ENCODE data around the gene ALOX12.

- TF ChIP-seq CTCF (IDR thresholded peaks at IDR 0.05; ENCODE audit: low read depth, low read length) = no peak
- TF ChIP-seq EZH2phosphoT487 (IDR thresholded peaks at IDR 0.05; ENCODE audit: low read depth) = no peak
These were observed 39.9 kb downstream of the ALOX12 start, which contains the start of gene SLC16A13 for GRCh38 chr17:7035591-7036368.
